Measurements from ENCODE around the gene ZNF620. TPM values are rescaled to one million over a fixed set of nuclear protein-coding genes. Genes with fewer than 3 reads are reported as not detected.
A peak's percentile ranks its signal among the peaks of the same experiment; 100 is the strongest.
"Not testable (repeated sequence)": the region's sequence is repeated elsewhere in the genome, so short reads cannot be mapped to it uniquely, and the experiment has no call there.

ZNF620 gene
- polyA plus RNA-seq, 3 donors: 9.2 to 11.9 (median 10.6) TPM

- DNase-seq: no peak
Observed at GRCh38 chr3:40494698-40495097, 11.1 kb upstream of the ZNF620 start.

- DNase-seq: no peak
Observed at GRCh38 chr3:40497288-40497687, 8.6 kb upstream of the ZNF620 start.

DNA sequence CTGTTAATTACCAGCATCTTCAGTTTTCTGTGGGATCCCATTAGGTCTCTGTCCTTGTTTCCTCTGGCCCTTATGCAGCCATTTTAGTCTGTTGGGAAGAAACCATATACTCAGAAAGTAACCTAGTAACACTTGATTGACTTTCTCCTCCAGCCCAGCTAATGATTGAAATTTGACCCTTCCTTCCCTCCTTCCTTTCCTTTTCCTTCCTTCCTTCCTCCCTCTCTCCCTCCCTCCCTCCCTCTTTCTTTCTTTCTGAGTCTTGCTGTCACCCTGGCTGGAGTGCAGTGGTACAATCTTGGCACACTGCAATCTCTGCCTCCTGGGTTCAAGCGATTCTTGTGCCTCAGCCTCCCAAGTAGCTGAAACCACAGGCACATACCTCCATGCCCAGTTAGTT is 5.9 kb upstream of the ZNF620 start:
- DNase-seq: no peak

- no peak for DNase-seq
Observed at GRCh38 chr3:40502034-40502433, 3.8 kb upstream of the ZNF620 start.

- no peak for DNase-seq
Observed at GRCh38 chr3:40504636-40505430, 1.0 kb upstream of the ZNF620 start.

DNA sequence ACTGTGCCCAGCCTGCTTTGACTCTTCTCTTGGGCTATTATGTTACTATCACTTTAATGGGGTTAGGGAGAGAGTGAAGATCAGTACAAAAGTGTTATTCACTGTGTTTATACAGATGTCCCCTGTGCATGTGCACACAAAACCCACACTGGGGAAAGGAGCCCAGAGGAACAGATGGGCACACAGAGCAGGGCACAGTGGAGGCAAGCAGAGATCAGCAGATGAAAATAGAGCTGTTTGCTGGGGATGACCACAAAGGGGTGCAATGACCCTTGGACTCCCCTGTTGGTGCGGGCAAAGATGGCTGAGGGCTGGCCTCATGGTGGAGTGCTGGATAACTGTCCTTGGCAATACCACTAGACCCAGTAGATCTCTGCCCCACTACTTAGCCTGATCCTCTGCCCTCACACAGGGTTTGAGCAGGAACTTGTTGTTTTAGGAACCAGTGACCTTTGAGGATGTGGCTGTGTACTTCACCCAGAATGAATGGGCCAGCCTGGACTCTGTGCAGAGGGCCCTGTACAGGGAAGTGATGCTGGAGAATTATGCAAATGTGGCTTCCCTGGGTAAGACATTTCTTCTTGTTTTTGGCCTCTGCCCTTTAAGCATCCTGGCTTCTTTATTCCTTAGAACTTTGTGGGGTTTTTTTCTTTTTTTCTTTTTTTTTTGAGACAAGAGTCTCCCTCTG is 5.3 kb downstream of the ZNF620 start:
- no peak for DNase-seq

DNA sequence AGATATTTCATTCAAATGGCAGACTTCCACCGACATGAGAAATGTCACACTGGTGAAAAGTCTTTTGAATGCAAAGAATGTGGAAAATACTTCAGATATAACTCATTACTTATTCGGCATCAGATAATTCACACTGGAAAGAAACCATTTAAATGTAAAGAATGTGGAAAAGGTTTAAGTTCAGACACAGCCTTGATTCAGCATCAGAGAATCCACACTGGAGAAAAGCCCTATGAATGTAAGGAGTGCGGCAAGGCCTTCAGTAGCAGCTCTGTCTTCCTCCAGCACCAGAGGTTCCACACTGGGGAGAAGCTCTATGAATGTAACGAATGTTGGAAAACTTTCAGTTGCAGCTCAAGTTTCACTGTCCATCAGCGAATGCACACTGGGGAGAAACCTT is 10.4 kb downstream of the ZNF620 start:
- no peak for DNase-seq

DNA sequence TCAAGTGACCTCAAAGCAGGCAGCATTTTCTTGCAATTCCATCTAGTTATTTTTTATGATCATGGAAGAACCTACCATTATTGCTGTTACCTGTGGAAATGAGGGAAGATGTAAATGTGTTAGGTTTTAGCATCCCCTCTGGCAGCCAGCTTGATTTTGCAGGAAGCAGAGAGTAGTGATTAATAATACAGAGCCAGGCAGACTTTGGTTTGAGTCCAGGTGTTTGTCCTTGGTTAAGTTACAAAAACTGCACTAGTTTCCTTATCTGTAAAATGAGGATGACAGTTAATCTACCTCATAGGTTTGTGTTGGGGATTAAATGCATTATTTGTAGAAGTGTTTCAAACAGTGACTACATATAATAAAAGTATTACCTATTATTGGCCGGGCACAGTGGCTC is 12.2 kb downstream of the ZNF620 start:
- DNase-seq: no peak

- no peak for DNase-seq
Observed at GRCh38 chr3:40518848-40519247, 13.0 kb downstream of the ZNF620 start.

DNA sequence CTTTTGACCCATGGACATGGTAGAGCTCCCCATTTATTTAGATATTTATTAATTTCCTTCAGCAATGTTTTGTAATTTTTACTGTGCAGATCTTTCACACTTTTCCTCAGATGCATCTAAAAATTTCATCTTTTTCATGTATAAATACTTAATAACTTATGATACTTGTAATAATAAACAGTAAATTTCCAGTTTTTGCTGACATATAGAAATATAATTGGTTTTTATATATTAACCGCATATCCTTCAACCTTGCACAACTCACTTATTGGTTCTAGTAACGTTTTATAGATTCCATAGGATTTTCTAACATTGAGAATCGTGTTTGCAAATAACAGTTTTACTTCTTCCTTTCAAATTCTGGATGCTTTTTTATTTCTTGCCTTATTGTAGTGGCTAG is 15.4 kb downstream of the ZNF620 start:
- DNase-seq: no peak

GRCh38 chr3:40523781-40524180 is 17.9 kb downstream of the ZNF620 start:
- DNase-seq: no peak

- peak; percentile 12 for DNase-seq
Observed at GRCh38 chr3:40524222-40524567, 18.4 kb downstream of the ZNF620 start.

GRCh38 chr3:40524568-40525285 is 18.9 kb downstream of the ZNF620 start, which contains the start of gene ZNF621:
ZNF621 (plus strand) TSS chr3:40524960; CDS start chr3:40525841, 881 bp downstream.
- DNase-seq: peak; percentile 88

DNA sequence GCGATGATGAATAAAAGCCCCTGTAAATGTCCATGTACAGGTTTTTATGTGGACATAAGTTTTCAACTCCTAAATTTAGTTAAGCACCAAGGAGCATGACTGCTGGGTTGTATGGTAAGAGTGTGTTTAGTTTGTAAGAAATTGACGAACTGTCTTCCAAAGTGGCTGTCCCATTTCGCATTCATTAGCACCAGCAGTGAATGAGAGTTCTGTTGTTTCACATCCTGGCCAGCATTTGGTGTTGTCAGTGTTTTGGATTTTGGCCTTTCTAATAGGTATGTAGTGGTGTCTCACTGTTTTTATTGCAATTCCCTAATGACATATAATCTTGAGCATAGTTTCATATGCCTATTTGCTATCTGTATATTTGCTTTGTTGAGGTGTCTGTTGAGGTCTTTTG is 22.6 kb downstream of the ZNF620 start:
- no peak for DNase-seq

DNA sequence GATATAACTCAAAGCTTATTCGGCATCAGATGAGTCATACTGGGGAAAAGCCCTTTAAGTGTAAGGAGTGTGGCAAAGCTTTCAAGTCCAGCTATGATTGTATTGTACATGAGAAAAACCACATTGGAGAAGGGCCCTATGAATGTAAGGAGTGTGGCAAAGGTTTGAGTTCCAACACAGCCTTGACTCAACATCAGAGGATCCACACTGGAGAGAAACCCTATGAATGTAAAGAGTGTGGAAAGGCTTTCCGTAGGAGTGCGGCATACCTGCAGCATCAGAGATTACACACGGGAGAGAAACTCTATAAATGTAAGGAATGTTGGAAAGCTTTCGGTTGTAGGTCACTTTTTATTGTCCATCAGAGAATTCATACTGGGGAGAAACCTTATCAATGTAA is 26.4 kb downstream of the ZNF620 start:
- no peak for DNase-seq

DNA sequence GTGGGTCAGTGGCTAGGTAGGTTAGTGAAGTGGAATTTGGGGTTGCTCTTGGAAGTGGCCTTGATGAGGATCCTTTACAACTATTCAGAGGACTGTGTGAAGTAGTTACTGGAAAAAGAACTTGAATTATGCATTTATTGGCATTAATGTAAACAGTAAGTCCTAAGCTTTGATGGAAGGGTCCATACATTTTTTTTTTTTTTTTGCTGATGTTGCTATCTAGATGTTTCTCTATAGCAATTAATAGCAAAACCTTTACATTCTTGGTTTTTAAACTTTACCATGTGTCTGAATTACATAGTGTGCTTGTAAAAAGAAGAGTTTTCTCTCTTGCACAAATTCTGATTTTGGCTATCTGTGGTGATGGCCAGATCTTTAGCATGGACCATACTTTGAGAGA is 28.4 kb downstream of the ZNF620 start:
- no peak for DNase-seq

DNA sequence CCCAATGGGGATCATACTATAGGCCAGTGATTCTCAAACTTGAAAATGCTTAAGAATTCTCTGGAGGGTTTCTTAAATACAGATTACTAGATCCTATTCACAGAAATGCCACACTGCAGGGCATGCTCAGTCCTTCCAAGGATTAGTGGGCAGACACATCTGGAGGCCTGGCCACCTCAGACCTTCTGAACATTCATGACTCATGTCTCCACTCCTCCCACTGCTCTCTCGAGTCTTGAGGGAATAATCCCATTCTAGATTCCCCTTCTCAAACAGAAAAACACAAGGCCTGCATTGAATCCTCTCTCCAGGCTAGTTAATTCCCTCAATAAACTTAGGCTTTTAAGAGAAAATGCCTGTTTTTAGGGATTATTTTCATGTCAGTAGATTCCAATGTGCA is 41.0 kb downstream of the ZNF620 start:
- no peak for DNase-seq

- DNase-seq: no peak
Observed at GRCh38 chr3:40550167-40550566, 44.3 kb downstream of the ZNF620 start.

GRCh38 chr3:40557575-40558161 is 51.8 kb downstream of the ZNF620 start:
- no peak for DNase-seq

DNA sequence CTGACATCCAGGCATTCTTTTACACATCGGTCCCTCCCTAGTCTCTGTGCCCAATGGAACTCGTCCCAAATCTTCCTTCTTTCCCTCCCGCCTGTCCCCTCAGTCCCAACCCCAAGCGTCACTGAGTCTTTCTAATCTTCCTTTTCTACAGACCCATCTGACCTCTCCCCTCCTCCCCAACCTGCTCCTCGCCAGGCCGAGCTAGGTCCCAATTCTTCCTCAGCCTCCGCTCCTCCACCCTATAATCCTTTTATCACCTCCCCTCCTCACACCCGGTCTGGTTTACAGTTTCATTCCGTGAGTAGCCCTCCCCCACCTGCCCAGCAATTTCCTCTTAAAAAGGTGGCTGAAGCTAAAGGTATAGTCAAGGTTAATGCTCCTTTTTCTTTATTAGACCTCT is 56.6 kb downstream of the ZNF620 start:
- DNase-seq: not testable (repeated sequence)

DNA sequence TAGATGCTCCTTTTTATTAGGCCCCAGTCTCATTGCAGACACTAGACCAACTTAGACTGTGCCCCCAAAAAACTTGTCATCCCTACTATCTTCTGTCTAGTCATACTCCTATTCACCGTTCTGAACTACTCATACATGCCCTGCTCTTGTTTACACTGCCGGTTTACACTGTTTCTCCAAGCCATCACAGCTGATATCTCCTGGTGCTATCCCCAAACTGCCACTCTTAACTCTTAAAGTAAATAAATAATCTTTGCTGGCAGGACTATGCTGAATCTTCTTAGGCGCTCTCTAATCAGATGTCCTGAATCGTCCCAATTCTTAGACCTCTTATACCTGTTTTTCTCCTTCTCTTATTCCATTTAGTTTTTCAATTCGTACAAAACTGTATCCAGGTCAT is 59.8 kb downstream of the ZNF620 start:
- DNase-seq: not testable (repeated sequence)

GRCh38 chr3:40566694-40567093 is 60.9 kb downstream of the ZNF620 start:
- DNase-seq: peak; percentile 27

All from renal pelvis (tissue), 4 donors.